ENCODE measurements around the gene CENPT.
A peak's percentile ranks its signal among the peaks of the same experiment; 100 is the strongest.

The CENPT gene

DNA sequence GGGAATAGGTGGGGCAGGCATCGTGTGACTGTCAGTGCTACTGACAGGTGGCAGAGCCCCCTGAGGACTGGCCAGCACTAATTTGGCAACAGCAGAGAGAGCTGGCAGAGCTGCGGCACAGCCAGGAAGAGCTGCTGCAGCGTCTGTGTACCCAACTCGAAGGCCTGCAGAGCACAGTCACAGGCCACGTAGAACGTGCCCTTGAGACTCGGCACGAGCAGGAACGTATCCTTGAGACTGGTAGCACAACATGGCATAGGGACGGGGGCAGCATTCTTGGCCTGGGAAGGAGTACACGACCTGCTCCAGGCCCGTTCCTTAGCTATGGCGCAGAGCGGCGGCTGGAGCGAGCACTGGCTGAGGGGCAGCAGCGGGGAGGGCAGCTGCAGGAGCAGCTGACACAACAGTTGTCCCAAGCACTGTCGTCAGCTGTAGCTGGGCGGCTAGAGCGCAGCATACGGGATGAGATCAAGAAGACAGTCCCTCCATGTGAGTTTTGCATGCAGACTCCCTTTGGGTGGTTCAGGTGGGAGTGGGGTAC is 34.2 kb upstream of the CENPT start:
- no peak for TF ChIP-seq ZNF274 (IDR thresholded peaks at IDR 0.05; ENCODE audit: low read depth, low read length)
- no peak overlapping the region for H3K4me3 ChIP-seq (ENCODE audit: low read length)

DNA sequence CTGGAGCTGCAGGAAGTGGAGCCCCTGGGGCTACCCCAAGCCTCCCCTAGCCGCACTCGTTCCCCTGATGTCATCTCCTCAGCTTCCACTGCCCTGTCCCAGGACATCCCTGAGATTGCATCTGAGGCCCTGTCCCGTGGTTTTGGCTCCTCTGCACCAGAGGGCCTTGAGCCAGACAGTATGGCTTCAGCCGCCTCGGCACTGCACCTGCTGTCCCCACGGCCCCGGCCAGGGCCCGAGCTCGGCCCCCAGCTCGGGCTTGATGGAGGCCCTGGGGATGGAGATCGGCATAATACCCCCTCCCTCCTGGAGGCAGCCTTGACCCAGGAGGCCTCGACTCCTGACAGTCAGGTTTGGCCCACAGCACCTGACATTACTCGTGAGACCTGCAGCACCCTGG is 33.1 kb upstream of the CENPT start:
- H3K4me3 ChIP-seq (ENCODE audit: low read length): no peak overlapping the region
- TF ChIP-seq ZNF274 (IDR thresholded peaks at IDR 0.05; ENCODE audit: low read depth, low read length): no peak

DNA sequence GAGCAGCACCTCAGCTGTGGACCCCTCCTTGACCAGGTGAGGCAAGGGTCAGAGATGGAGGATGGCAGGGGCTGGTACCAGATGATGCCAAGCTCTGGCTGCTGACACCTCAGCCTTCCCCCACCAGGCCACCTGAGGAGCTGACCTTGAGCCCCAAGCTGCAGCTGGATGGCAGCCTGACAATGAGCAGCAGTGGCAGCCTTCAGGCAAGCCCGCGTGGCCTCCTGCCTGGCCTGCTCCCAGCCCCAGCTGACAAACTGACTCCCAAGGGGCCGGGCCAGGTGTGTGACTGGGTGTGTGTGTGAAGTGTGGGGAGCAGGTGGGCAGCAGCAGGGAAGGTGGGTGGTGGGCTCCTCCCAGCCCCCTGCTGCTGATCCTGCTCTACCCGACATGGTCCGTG is 32.4 kb upstream of the CENPT start:
- no peak overlapping the region for H3K4me3 ChIP-seq (ENCODE audit: low read length)
- no peak for TF ChIP-seq ZNF274 (IDR thresholded peaks at IDR 0.05; ENCODE audit: low read depth, low read length)

DNA sequence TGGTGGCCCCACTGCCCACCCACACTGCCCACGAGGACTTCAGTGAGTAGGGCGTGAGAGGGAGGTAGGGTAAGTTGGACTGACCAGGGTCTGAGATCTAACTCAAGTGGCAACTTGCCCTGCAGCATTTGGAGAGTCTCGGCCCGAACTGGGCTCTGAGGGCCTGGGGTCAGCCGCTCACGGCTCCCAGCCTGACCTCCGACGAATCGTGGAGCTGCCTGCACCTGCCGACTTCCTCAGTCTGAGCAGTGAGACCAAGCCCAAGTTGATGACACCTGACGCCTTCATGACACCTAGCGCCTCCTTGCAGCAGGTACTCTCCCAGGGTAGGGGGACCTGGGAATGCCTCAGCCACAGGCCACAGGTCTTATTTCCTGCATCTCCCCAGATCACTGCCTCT is 32.0 kb upstream of the CENPT start:
- TF ChIP-seq ZNF274 (IDR thresholded peaks at IDR 0.05; ENCODE audit: low read depth, low read length): no peak
- no peak overlapping the region for H3K4me3 ChIP-seq (ENCODE audit: low read length)

DNA sequence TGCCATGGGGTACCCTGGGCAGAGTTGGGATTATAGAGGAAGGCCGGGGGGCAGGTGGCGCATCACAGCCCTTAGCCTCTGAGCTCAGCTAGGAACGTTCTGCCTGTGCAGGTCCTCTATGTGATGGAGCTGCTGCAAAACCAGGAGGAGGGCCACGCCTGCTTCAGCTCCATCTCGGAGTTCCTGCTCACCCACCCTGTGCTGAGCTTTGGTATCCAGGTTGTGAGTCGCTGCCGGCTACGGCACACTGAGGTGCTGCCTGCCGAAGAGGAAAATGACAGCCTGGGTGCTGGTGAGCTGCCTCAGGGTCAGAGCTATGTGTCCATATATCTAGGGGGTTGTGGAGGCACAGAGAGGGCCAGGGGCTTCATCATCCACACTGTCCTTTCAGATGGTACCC is 31.4 kb upstream of the CENPT start:
- no peak overlapping the region for H3K4me3 ChIP-seq (ENCODE audit: low read length)
- no peak for TF ChIP-seq ZNF274 (IDR thresholded peaks at IDR 0.05; ENCODE audit: low read depth, low read length)

DNA sequence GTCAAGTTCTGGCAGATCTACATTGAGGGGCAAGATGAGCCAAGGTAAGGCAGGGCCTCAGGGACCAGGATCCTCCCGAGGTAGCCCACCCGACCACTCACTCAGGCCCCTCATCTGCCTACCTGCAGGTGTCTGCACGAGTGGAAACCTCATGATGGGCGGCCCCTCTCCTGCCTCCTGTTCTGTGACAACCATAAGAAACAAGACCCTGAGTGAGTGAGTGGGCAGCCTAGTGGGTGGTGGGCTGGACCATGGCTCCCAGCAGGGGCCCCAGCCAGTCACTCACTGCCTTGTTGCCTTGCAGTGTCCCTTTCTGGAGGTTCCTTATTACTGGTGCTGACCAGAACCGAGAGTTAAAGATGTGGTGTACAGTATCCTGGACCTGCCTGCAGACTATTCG is 30.7 kb upstream of the CENPT start:
- H3K4me3 ChIP-seq (ENCODE audit: low read length): no peak overlapping the region
- TF ChIP-seq ZNF274 (IDR thresholded peaks at IDR 0.05; ENCODE audit: low read depth, low read length): no peak

DNA sequence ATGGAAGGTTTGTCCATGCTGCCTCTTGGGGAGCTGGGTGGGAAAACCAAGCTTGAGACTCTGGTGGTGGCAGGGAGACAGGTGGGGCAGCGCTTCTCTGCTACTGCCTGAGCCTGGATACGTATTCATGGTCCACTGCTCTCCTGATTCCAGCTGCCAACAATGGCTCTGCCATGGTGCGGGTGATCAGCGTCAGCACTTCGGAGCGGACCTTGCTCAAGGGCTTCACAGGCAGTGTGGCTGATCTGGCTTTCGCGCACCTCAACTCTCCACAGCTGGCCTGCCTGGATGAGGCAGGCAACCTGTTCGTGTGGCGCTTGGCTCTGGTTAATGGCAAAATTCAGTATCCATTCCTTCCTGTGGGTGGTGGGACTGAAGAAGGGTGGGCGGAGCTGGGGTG is 29.6 kb upstream of the CENPT start:
- TF ChIP-seq ZNF274 (IDR thresholded peaks at IDR 0.05; ENCODE audit: low read depth, low read length): no peak
- H3K4me3 ChIP-seq (ENCODE audit: low read length): no peak overlapping the region

DNA sequence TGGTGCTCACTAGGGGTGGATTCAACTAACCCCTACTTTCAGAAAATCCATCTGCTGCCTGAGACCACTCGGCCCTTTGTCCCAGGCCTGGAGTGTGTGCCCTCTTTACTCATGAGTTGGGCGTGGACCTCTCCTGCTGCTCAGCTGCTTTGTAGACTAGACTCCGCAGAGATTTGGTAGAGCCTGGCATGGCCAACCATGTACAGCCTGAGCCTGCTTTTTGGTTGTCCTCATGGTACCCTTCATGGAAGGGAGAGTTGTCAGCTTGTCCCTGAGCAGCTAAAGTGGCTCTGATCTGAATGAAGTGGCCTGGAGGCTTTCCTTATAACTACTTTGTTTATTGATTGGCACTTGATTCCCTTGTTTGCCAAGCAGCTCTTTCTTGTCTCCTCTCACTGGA is 26.9 kb upstream of the CENPT start:
- TF ChIP-seq ZNF274 (IDR thresholded peaks at IDR 0.05; ENCODE audit: low read depth, low read length): no peak

DNA sequence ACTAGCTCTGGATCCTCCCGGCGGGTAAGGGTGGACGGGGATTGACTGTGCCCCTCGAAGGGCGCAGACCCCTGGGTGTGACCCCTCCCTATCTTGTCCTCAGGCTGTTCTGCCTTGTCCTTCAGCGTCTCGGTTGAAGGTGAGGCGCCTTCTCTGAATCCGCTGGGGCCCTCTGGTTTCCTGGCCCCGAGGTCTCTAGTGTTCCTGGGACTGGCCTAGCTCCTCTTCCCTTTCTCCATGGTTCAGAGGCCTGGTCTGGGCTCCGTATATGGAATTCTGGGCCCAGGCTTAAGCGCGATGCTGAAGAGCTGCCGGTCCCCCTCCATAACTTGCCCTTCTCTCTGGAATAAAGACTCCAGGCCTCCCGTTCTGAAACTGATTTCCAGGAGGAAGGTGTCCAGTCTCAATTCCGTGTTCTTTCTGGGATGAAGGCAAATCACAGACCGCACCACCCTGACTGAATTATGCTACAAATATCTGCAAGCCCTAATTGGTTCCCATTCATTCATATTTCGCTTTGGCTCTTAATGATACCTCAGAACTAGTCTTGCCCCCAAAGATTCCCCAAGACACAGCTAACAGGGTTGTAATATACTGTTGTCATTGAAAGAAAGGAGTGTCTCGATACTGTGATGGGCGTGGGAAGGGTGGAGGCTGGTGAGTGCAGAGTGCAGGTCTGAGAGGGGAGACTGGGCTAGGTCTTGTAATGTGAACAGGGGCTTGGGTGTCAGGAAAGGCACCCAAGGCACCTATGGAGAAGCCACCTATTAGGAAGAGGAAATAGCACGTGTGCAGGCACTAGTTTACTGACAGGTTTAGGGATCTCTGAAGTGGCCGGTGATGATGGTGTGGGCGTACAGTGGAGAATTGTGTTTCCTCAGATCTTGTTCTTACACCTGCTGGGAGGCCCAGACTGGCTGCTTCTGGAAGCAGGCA is 26.2 kb upstream of the CENPT start:
- peak overlapping the region; percentile 97 for H3K4me3 ChIP-seq (ENCODE audit: low read length)
- TF ChIP-seq ZNF274 (IDR thresholded peaks at IDR 0.05; ENCODE audit: low read depth, low read length): no peak

More for the DNA sequence above, 26.9 kb upstream of the CENPT start:
- peak overlapping the region; percentile 97; the same call in 1 of the 2 replicates for H3K4me3 ChIP-seq (ENCODE audit: low read length)

DNA sequence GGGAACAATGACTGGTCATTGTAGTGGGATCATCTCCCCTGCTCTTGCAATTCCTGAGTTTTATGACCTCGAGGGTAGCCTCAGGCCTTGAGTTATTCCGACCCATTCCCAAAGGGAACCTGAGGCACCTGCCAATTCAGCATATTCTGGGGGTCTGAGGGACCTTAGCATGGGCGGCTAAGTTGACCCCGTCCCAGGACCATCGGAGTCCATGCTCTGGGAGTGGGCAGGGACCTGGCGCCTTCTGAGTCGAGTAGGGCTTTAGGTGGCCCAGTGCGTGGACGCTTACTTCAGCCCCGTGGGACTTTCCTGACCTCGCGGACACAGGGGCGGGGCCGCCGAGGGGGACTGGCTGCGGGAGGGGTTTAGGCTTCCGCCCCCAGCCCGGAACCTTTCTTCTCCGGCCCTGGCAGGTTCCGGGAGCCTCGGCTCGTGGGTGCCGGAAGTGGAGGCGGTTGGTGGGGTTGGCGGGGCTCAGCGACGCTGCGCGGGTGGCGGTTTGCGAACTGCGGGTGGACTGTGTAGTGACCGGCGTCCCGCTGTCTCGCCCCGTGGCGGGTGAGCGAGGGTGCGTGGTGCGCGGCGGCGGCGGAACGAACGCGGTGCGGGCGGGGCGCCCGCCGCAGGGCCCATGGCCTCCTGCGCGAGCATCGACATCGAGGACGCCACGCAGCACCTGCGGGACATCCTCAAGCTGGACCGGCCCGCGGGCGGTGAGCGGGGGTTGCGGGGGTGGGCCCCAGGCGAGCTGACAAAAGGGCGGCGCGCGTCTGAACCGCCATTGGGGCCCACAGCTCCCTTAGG is 25.3 kb upstream of the CENPT start, which contains the start of gene EDC4:
Gene EDC4, plus strand, starts transcription at position 422 of the 804 bp plus-strand sequence. Its CDS starts 210 bp downstream, at position 632.
- peak within 1 kb of the TSS; percentile 97 for H3K4me3 ChIP-seq (ENCODE audit: low read length)
- TF ChIP-seq ZNF274 (IDR thresholded peaks at IDR 0.05; ENCODE audit: low read depth, low read length): no peak

DNA sequence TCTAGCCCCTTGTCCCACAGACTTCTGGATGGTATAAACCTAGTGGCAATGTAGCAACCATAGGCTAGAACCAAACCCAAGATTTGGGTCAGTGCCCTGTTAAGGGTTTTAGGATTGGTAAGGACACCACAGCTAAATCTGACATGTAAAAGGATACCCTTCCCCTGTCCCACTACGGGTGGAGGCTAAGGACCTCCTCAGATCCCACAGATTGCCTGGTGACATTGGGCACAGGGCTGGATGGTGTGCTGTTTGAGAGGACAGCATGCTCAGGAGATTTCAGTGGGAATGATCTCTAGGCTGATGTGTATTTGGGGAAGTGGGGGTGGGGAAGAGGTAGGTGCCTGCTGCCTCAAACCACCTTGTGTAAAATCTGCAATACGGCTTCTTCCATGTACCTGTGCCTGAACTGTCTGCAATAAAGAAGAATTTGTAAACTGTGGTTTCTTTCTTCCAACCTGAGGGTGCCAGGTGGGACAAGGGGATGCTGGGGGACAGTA is 24.7 kb upstream of the CENPT start:
- H3K4me3 ChIP-seq (ENCODE audit: low read length): no peak overlapping the region; the same call in 1 of the 2 replicates

DNA sequence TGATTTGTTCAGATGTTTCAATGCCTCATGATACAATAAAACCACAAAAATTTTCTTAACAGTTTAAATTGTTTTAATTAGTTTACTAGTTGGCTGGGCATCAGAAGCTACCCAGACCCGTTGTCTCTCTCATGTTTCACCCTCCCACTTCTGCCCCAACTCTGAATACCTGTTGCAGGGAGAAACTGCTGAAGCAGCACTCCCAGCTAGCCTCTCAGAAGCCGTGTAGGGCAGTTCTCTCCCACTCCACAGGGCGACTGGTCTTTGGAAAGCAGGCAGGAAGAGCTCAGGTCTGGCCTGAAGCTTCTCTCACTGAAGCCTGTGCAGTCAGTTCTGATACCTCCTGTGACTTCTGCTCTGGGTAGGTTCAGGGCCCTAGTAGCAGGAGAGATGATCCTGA is 23.8 kb upstream of the CENPT start:
- no peak for TF ChIP-seq ZNF274 (IDR thresholded peaks at IDR 0.05; ENCODE audit: low read depth, low read length)

More for the DNA sequence above, 24.7 kb upstream of the CENPT start:
- TF ChIP-seq ZNF274 (IDR thresholded peaks at IDR 0.05; ENCODE audit: low read depth, low read length): no peak

DNA sequence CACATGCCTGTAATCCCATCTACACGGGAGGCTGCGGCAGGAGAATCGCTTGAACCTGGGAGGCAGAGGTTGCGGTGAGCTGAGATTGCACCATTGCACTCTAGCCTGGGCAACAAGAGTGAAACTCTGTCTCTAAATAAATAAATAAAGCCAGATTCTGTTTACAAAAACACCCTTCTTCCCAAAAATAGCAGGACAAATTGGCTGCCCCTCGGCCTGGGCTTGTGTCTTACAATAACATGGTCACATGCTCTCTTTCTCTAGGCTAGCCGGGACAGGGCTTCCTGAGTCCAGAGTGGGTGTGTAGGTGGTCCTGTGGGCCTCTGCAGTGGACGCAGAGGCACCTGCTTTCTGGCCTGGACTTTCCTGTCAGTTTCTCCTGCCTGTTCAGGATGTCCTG is 22.2 kb upstream of the CENPT start:
- TF ChIP-seq ZNF274 (IDR thresholded peaks at IDR 0.05; ENCODE audit: low read depth, low read length): no peak
- H3K4me3 ChIP-seq (ENCODE audit: low read length): no peak overlapping the region

More for the DNA sequence above, 23.8 kb upstream of the CENPT start:
- no peak overlapping the region for H3K4me3 ChIP-seq (ENCODE audit: low read length)

DNA sequence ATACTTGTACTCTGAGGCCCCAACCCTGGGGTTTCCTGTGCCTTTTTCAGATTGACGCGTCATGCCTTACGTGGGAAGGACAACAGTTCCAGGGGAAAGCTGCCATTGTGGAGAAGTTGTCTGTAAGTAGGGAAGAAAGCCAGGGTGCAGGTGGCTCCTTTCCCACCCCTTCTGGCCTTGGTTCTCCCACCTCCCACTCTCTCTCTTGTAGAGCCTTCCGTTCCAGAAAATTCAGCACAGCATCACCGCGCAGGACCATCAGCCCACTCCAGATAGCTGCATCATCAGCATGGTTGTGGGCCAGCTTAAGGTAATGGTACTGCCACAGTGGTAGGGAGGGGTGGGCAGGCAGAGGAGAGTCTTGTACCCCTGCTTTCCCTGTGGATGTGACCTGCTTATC is 20.8 kb upstream of the CENPT start:
- no peak overlapping the region for H3K4me3 ChIP-seq (ENCODE audit: low read length)
- TF ChIP-seq ZNF274 (IDR thresholded peaks at IDR 0.05; ENCODE audit: low read depth, low read length): no peak
